ENCODE results near the gene DISC1. TPM values are rescaled to one million over a fixed set of nuclear protein-coding genes. Genes with fewer than 3 reads are reported as not detected.

Gene DISC1
- total RNA-seq, 2 experiments from 2014 or later = 1.7 to 2.0 TPM

DNA sequence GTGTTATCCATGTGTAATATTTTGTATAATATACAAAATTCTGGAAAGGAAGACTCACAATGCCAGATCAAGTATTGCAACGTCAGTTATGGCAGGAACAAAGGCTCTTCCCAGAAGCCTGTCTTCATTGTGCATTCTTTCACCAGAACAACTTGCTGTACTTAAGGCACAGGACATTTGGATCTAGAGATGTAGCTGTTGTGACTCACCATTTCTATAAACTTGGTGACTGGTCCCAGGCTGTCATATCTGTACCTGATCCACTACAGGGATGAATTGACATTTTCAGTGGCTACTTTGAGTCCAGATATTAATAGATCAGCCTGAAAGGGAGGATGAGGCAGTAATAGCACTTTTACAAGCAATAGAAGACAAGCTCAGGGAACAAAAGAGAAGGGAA lies 299.8 kb downstream of the DISC1 start:
- Mint-ChIP-seq H3K27me3 (no peaks in the 10 kb centered on the region), H3K9me3 (no peaks in the 10 kb centered on the region), H3K4me3 (no peak overlapping the region), H3K4me1 (peaks cover 23% of the 10 kb centered on the region), H3K27ac (no peak overlapping the region), H3K36me3 (peaks cover 2% of the 10 kb centered on the region)
- no peak for DNase-seq

DNA sequence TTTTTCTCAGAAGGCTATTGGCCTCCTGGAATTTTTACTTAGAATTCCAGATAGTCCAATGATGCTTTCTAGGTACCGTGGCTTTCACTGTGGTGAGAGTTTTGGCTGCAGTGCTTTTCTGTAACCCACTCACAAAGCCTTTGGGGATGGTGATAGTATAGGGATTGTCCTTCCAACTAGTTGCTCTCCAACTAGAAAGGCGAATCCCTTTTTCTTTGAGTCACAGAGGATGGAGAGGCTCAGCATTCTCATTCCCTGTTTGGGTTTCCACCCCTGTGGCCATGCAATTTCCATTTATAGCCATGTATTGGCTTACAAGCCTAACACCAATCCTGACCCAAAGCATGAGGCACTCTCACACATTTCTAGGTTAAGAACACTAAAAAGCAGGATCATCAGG lies 300.3 kb downstream of the DISC1 start:
- DNase-seq = no peak
- H3K4me3 Mint-ChIP-seq = no peak overlapping the region
- no peaks in the 10 kb centered on the region for H3K27me3 Mint-ChIP-seq
- no peak overlapping the region for H3K27ac Mint-ChIP-seq
- H3K4me1 Mint-ChIP-seq = peaks cover 19% of the 10 kb centered on the region
- H3K36me3 Mint-ChIP-seq = peaks cover 2% of the 10 kb centered on the region
- H3K9me3 Mint-ChIP-seq = peaks cover 2% of the 10 kb centered on the region

DNA sequence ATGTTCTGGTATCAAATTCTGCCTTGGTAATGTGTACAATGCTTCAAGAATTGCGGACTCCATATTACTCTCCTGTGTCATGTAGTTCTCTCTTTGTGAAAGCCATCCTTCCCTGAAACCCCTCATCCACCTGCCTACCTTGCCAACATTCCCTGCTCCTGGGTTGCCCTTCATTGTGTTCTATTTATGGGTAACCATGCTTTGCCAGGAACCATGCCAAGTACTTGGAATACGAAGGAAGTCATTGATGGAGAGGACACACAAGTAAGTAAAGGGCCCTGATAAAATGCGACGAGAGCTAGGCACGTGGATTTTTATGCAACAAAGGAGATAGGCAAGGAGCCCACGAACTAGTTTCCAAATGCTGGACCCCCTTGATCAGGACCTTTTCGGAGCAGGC lies 300.8 kb downstream of the DISC1 start:
- Mint-ChIP-seq H3K4me1 (peaks cover 16% of the 10 kb centered on the region), H3K27ac (no peak overlapping the region), H3K27me3 (no peaks in the 10 kb centered on the region), H3K36me3 (peaks cover 2% of the 10 kb centered on the region), H3K9me3 (peaks cover 3% of the 10 kb centered on the region), H3K4me3 (no peak overlapping the region)
- no peak for DNase-seq

DNA sequence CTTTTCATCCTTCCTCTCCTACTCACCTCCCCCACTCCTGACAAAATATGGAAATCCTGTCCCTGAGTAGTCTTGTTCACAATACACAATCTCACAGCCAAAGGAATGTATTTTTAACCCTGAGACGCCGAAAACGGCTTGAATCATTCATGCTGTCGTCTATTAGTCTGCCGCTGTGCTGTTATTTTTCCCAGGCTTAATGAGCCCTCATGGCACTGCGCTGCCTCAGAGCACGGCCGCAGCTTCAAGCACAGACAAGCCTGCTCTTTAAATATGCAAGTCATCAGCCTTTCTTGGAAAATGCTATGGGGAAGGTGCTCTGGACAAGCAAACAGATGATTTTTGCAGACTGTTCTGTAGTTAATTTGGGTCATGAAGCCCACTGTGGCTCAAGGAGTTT lies 302.7 kb downstream of the DISC1 start:
- peaks cover 3% of the 10 kb centered on the region for H3K9me3 Mint-ChIP-seq
- no peak overlapping the region for H3K27ac Mint-ChIP-seq
- DNase-seq = no peak
- H3K4me3 Mint-ChIP-seq = no peak overlapping the region
- H3K36me3 Mint-ChIP-seq = peaks cover 2% of the 10 kb centered on the region
- H3K4me1 Mint-ChIP-seq = peaks cover 13% of the 10 kb centered on the region
- H3K27me3 Mint-ChIP-seq = no peaks in the 10 kb centered on the region

DNA sequence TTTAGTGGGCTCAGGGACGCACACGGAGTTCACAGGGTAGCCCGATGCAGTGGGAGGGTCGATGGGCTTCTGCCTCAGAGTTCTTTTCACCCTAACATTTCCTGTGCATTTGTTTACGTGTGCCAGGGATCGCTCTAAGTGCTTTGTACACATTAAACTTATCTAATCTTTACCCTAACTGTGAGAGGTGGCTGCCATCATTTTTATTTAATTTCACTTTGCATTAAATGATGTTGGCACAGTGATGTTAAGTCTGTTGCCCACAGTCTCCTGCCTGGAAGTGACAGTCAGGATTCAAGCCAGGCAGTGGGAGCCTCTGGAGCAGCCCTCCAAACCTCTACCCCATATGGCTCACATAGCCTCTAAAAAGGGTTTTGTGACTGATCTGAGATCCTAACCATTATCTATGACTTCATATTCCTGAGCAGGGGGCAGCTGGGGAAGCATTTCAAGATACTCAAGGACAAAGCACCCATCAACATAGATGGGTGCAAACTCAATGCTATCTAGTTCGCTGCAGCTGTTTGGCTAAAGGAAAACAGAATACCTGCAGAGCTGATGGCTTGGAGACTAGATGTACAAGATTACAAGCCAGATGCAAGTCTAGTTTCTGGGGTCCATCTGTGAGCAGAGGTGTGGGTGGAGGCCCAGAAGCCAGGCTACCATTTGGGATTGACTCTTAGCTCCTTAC lies 303.8 kb downstream of the DISC1 start:
- H3K9me3 Mint-ChIP-seq = peaks cover 3% of the 10 kb centered on the region
- DNase-seq = no peak
- no peak overlapping the region for H3K27ac Mint-ChIP-seq
- peaks cover 2% of the 10 kb centered on the region for H3K36me3 Mint-ChIP-seq
- no peak overlapping the region for H3K4me3 Mint-ChIP-seq
- no peaks in the 10 kb centered on the region for H3K27me3 Mint-ChIP-seq
- H3K4me1 Mint-ChIP-seq = peaks cover 13% of the 10 kb centered on the region

DNA sequence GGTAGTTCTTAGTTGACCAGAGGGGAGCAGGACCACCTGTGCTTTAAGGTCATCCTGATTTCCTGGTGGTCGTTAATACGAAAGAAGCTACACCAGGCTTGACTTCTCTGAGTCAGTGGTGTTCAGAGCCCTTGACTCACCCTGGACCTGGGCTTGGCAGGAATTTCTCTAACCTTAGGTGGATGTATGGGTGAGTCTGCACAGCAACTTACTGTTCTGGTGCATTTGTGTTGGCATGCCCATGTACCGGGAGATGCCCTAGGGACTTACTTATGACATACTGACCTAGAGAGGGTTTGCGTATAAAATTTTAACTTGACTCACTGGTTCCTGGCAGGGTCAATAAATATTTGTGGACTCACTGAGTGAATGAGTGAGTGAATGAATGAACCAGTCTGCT lies 304.6 kb downstream of the DISC1 start:
- no peak overlapping the region for H3K27ac Mint-ChIP-seq
- no peak for DNase-seq
- H3K4me1 Mint-ChIP-seq = peaks cover 10% of the 10 kb centered on the region
- no peaks in the 10 kb centered on the region for H3K27me3 Mint-ChIP-seq
- peaks cover 2% of the 10 kb centered on the region for H3K36me3 Mint-ChIP-seq
- H3K4me3 Mint-ChIP-seq = no peak overlapping the region
- H3K9me3 Mint-ChIP-seq = peaks cover 3% of the 10 kb centered on the region

DNA sequence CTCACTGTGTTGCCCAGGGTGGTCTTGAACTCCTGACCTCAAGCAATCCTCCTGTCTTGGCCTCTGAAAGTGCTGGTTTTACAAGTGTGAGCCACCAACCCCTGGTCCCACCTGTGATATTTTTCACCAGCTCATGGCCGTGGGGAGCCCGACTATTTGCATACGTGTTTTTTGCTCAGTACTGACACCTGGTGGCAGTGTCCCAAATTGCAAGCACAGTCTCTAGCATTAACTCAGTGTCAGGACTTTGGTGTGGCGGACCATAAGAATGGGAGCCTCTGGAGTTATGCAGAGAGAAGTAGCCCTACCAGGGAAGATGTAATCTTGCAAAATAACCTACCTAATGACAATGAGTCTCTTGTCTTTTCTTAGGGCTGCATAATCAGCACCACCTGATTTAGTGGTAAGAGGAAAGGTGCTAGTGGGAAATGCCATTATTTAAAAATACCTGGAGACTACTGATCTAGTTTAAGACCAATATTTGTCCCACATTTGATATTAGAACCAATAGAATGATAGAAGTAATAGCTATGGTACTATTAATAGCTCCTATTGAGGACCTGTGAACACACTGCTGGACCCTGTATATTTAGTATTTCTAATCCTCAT lies 305.4 kb downstream of the DISC1 start:
- no peak overlapping the region for H3K27ac Mint-ChIP-seq

DNA sequence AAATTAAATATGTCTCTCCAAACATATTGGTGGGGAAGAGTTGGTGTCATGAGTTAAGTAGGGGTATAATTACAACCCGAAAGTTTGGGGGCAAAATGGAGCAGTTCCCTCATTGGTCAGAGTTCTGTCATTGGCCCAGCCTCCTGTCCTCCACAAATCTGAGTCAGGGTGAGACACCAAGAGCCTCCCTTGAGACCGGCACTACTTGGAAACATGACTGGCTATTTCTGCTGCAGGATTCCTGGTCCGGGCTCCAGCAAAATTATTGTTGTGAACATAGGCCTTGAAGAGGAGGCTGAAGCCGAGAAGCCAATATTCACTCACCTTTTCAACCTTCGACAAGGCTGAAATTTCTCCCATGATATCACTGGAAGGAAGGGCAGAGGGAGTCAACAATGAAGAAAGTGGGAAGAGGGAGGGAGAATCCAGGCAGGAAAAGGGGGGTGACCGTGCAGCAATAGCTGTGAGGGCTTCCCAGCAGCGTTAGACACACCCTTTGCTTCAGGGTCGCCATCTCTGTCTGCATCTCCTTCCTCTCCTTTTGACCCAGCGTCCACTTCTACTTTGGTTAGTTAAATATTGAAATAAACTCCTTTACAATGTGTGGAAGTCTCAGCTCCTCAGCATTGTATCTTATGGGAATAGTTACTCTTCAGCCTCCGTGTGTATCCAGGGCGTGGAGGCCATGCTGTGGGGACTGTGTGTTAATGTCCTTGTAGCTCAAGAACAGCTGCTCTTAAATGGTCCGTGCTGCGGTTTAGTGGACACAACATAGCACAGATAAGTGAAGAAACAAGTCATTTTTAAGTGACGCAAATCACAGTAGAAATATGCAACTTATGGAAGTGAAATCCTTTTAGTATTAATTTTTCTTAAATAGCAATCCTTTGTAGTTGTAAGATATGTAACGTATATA lies 307.4 kb downstream of the DISC1 start:
- H3K4me1 Mint-ChIP-seq = peaks cover 8% of the 10 kb centered on the region
- H3K27ac Mint-ChIP-seq = no peak overlapping the region
- H3K36me3 Mint-ChIP-seq = no peaks in the 10 kb centered on the region
- peaks cover 3% of the 10 kb centered on the region for H3K9me3 Mint-ChIP-seq
- no peak overlapping the region for H3K4me3 Mint-ChIP-seq
- H3K27me3 Mint-ChIP-seq = no peaks in the 10 kb centered on the region
- no peak for DNase-seq

More for the DNA sequence above, 305.4 kb downstream of the DISC1 start:
- peaks cover 3% of the 10 kb centered on the region for H3K9me3 Mint-ChIP-seq
- peaks cover 2% of the 10 kb centered on the region for H3K36me3 Mint-ChIP-seq
- no peaks in the 10 kb centered on the region for H3K27me3 Mint-ChIP-seq
- DNase-seq = peak; percentile 26
- H3K4me1 Mint-ChIP-seq = peaks cover 10% of the 10 kb centered on the region
- H3K4me3 Mint-ChIP-seq = no peak overlapping the region

DNA sequence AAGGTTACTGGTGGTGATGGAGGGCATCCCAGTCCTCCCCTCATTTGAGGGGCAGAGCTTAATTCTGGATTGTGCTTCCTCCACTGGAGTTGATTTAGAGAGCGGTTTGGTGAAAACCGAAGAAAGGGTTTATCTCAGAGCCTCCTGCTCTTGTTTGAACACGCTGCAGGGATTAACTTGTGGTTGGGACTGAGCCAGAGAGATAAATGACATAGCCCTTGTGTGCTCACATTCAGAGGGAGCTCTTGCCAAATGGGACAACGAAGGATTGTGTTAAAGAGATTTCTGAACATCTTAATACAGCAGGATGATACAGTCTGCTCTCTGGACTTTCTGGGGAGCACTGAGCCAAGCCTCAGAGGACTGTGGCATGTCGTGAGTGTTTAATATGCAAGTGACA lies 308.2 kb downstream of the DISC1 start:
- Mint-ChIP-seq H3K27ac (no peak overlapping the region), H3K36me3 (no peaks in the 10 kb centered on the region), H3K4me3 (no peak overlapping the region), H3K27me3 (no peaks in the 10 kb centered on the region), H3K4me1 (peaks cover 4% of the 10 kb centered on the region), H3K9me3 (peaks cover 3% of the 10 kb centered on the region)
- DNase-seq = no peak

DNA sequence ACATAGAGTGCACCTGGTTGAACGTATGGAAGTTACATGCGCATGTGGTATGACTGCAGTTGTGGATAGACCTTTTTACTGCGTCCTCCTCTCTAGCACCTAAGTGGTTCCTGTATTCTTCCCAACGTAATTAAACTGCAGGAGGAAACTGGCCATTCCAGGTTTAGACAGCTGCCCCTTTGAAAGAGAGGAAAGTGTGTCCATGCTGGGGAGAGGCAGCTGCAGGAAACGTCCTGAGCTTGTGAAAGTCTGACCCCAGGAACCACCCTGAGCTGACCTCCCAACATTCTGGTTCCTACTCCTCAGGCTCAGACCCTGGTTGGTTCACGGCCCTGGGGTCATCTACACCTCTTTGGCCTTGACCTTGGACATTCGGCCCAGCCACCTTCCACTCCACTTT lies 309.3 kb downstream of the DISC1 start:
- Mint-ChIP-seq H3K9me3 (peaks cover 3% of the 10 kb centered on the region), H3K36me3 (no peaks in the 10 kb centered on the region), H3K27ac (no peak overlapping the region), H3K4me1 (no peaks in the 10 kb centered on the region), H3K4me3 (no peak overlapping the region), H3K27me3 (no peaks in the 10 kb centered on the region)
- no peak for DNase-seq

DNA sequence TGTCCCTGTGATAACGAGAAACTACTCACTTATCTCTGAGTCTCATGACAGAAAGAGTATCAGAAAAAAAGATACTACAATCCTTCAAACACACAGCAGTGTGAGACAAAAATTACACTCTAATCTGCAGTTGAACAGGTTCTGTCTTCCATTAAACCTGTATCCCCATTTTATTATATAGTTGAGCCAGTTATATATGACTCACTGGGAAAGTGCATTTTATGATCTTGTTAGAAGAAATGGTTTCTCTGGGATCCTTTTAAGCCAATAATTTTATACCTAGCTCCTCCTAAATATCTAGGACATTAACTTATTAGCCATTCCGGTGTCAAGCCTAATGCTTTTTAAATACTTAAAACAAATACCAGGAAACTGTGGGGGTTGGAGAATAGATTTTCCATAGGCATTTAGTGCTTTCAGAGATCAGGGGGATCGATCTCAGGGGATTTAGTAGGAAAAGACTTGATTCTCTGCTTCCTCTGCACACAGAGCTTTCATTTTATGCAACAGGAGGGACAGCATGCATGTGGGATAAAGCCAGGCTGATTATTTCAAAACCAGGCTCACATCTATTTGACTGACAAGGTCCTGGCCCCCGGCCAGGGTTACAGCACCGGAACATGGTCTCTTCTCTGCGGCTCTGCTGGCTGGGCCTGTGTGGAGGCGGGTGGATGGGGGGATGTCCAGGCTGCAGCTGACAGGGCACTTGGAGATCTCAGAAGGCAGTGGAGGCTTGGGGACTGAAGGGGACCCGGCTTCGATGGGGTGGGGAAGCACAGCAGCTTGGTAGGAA lies 310.6 kb downstream of the DISC1 start:
- Mint-ChIP-seq H3K27ac (no peak overlapping the region), H3K9me3 (no peaks in the 10 kb centered on the region), H3K36me3 (peaks cover 2% of the 10 kb centered on the region), H3K27me3 (no peaks in the 10 kb centered on the region), H3K4me3 (no peak overlapping the region), H3K4me1 (no peaks in the 10 kb centered on the region)
- no peak for DNase-seq

DNA sequence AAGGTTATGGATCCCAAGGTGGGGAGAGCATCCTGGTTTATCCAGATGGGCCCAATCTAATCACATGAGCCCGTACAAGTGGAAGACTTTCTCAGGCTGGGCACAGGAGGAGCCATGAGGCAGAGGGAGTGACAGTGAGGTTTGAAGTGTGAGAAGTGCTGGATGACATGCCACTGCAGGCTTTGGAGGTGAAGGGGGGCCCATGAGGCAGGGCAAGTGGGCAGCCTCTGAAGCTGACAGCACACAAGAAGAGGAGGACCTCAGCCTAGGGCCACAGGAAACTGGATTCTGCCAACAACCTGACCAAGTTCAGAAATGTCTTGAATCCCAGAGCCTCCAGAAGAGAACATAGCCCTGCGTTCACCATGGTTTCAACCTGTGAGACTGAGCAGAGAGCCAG lies 311.6 kb downstream of the DISC1 start:
- peaks cover 4% of the 10 kb centered on the region for H3K36me3 Mint-ChIP-seq
- no peak overlapping the region for H3K4me3 Mint-ChIP-seq
- no peaks in the 10 kb centered on the region for H3K9me3 Mint-ChIP-seq
- DNase-seq = no peak
- no peaks in the 10 kb centered on the region for H3K4me1 Mint-ChIP-seq
- no peaks in the 10 kb centered on the region for H3K27me3 Mint-ChIP-seq
- H3K27ac Mint-ChIP-seq = no peak overlapping the region

DNA sequence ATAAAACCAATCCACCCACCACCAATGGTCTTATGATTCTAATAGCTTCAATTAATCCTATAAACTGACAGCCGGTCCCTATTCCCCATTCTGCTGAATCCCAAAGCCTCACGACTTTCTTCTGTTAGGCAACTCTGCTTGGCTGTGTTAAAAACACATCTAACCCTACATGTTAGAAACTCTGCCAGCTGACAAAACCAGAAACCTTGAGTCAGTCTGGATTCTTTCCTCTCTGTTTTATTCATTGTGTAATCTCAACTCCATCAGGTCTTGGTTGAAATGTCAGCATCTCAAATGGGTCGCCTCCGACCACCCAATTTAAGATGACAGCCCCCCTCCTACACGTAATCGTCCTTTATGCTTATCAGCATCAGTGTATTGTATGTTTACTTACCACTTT lies 312.1 kb downstream of the DISC1 start:
- Mint-ChIP-seq H3K4me1 (no peaks in the 10 kb centered on the region), H3K27me3 (no peaks in the 10 kb centered on the region), H3K9me3 (no peaks in the 10 kb centered on the region), H3K27ac (no peak overlapping the region), H3K4me3 (no peak overlapping the region), H3K36me3 (peaks cover 4% of the 10 kb centered on the region)
- DNase-seq = no peak

DNA sequence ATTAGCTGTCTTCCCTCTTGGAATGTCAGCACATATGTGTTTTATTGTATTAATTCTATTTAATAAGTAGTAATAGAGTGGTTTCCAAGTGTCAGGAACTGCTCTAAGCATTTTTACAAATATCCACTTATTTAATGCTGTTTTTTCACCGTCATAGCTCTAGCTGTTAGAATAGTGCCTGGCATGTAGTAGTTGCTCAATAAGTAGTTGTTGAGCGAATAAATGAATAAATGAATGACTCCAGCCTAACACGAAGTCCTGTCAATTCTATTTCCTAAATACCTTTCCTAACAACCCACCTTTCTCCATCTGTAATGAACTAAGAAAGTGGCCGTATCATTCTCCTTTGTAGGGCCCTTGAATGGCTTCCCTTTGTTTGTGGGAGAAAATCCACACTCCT lies 312.5 kb downstream of the DISC1 start:
- no peaks in the 10 kb centered on the region for H3K9me3 Mint-ChIP-seq
- no peak for DNase-seq
- no peak overlapping the region for H3K27ac Mint-ChIP-seq
- H3K27me3 Mint-ChIP-seq = no peaks in the 10 kb centered on the region
- H3K4me3 Mint-ChIP-seq = no peak overlapping the region
- H3K4me1 Mint-ChIP-seq = no peaks in the 10 kb centered on the region
- H3K36me3 Mint-ChIP-seq = peaks cover 4% of the 10 kb centered on the region

DNA sequence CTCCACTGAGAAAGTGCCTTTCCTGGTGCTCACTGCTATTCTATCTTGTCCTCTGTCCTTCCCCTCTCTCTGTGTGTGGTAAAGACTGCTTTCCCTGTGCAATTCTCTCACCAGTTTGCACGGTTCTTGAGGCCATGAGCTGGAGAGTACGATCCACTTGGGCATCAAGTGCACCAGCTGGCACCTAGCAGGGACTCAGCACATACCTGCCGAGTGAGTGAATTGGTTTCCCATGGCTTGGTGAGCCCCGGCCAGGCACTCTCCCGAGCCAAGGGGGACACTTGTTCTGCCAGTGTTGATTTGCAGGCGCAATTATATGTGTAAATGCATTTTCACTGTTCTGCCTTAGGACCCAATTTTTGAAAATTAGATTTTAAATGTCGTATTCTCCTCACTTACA lies 313.5 kb downstream of the DISC1 start:
- H3K4me1 Mint-ChIP-seq = no peaks in the 10 kb centered on the region
- H3K4me3 Mint-ChIP-seq = no peak overlapping the region
- no peaks in the 10 kb centered on the region for H3K27me3 Mint-ChIP-seq
- no peak for DNase-seq
- peaks cover 6% of the 10 kb centered on the region for H3K36me3 Mint-ChIP-seq
- no peak overlapping the region for H3K27ac Mint-ChIP-seq
- peaks cover 2% of the 10 kb centered on the region for H3K9me3 Mint-ChIP-seq
